PC-9 (cell line): ENCODE data around the gene DYRK4.

Experiments used
- CTCF ChIP-seq: fragments of 200-600 bp; sonication (generic); conservative IDR thresholded peaks from 2 replicates; pipeline ENCODE4 v1.6.1; 2017; ENCODE audit warnings: mixed run types, antibody characterized with exemption, mild to moderate bottlenecking, moderate library complexity
- EZH2 ChIP-seq: fragments of 200-600 bp; sonication (generic); IDR thresholded peaks from 2 replicates; pipeline ENCODE4 v1.8.0; 2017; ENCODE audit warnings: antibody characterized with exemption, low read depth

- TF ChIP-seq CTCF (no peak), EZH2 (no peak)
These were observed 43.8 kb upstream of the DYRK4 start for GRCh38 chr12:4518106-4518728.
